Activated T-cell treated with anti-CD3 and anti-CD28 coated beads, Interleukin-2, amount 50 U/mL, for 72 hours (primary cell): ENCODE data around the gene ATXN7. TPM values are rescaled to one million over a fixed set of nuclear protein-coding genes. Genes with fewer than 3 reads are reported as not detected.

Experiments used
- ATAC-seq, 2 donors: fragments of 150-1000 bp; cut with Tn5 transposase; replicated peaks in 1 of 2; 2 replicates each; pipeline ENCODE4 v1.10.0; 2021; ENCODE audit warnings: moderate library complexity in 2 of 2, mild to moderate bottlenecking in 1 of 2
- DNase-seq, 2 donors: peaks; one replicate each; pipeline ENCODE4 v3.0.0; 2021 to 2022; ENCODE audit warnings: mixed read lengths in 1 of 2
- H3K27ac Mint-ChIP-seq: one replicate; pipeline ENCODE4 v1.8.0; 2022; ENCODE audit warnings: mild to moderate bottlenecking, moderate library complexity, mixed read lengths
- H3K27me3 Mint-ChIP-seq: one replicate; pipeline ENCODE4 v1.8.0; 2022; ENCODE audit warnings: low read depth, mixed read lengths
- H3K36me3 Mint-ChIP-seq, 2 donors: one replicate each; pipeline ENCODE4 v1.8.0; 2022; ENCODE audit warnings: mixed read lengths in 2 of 2, mild to moderate bottlenecking in 1 of 2; ENCODE audit not compliant: insufficient read depth in 2 of 2
- H3K4me1 Mint-ChIP-seq: one replicate; pipeline ENCODE4 v1.8.0; 2022; ENCODE audit warnings: low read depth, mixed read lengths
- H3K4me3 Mint-ChIP-seq, 2 donors: one replicate each; pipeline ENCODE4 v1.8.0; 2022; ENCODE audit warnings: mild to moderate bottlenecking in 2 of 2, mixed read lengths in 2 of 2, moderate library complexity in 2 of 2
- H3K9me3 Mint-ChIP-seq, 2 donors: one replicate each; pipeline ENCODE4 v1.8.0; 2022; ENCODE audit warnings: mixed read lengths in 2 of 2
- total RNA-seq, 2 donors: library from RNA; stranded (reverse); gene quantifications; one replicate each; pipeline ENCODE4 v1.2.3, GENCODE V29; 2022

ATXN7 gene
- total RNA-seq, 2 donors from 2014 or later = 49.9 to 51.3 TPM

- DNase-seq = no peak
- H3K27ac Mint-ChIP-seq = peak overlapping the region; percentile 25
- ATAC-seq = peak; percentile 40 to 43
- no peaks in the 10 kb centered on the region for H3K27me3 Mint-ChIP-seq
- H3K4me1 Mint-ChIP-seq = peaks cover 34% of the 10 kb centered on the region
- H3K36me3 Mint-ChIP-seq = peaks cover 10 to 17% of the 10 kb centered on the region in 2 donors
- H3K4me3 Mint-ChIP-seq = peak overlapping the region; percentile 10 to 12
- no peaks in the 10 kb centered on the region for H3K9me3 Mint-ChIP-seq
Measured at GRCh38 chr3:63900010-63900409, 36.3 kb downstream of the ATXN7 start.

- no peaks in the 10 kb centered on the region for H3K9me3 Mint-ChIP-seq
- peak overlapping the region; percentile 25 for H3K27ac Mint-ChIP-seq
- no peaks in the 10 kb centered on the region for H3K27me3 Mint-ChIP-seq
- H3K36me3 Mint-ChIP-seq = peaks cover 10 to 17% of the 10 kb centered on the region in 2 donors
- peaks cover 29% of the 10 kb centered on the region for H3K4me1 Mint-ChIP-seq
- DNase-seq (no peak), ATAC-seq (no peak)
- H3K4me3 Mint-ChIP-seq = no peak overlapping the region
Measured at GRCh38 chr3:63900459-63900858, 36.8 kb downstream of the ATXN7 start.

DNA sequence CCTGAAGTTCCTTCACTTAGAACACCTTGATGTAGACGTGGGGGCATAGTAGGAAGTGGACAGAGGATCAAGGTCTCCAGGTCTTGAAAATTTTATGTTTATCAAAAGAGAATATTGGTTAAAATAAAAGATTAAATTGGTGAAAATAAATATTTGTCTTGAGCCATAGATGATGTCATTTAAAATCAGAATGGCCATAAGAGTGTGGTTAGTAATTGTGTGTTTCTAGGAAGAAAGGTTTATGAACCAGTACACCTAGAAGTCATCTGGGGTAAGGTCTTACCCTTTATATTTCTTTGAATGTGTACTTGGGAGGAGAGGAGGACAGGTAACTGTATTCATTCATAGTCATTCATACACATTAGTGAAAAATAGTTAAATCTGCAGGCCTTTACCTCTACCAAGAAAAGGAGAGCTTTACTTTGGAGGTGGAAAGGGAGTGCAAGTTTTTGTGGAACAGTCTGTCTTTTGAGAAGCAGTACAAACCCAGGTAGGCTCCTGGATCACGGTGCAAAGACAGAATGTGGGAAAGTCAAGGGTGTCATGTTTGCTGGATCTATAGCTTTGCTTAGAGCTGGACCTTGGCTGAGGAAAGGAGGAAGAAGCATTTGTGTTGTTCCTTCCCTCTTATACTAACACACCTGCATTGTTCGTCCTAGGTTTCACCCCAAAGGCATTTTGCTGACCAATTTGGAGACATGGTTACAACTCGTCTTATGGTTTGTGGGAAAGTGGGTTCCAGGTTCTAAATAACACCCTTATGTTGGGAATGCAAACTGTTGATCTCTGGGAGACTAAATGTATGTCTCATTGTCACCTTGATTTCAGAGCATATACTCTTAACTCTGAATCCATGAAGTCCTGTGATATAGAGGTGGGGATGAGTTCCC, 42.3 kb downstream of the ATXN7 start:
- Mint-ChIP-seq H3K4me1 (peaks cover 17% of the 10 kb centered on the region), H3K27me3 (no peaks in the 10 kb centered on the region), H3K27ac (no peak overlapping the region), H3K36me3 (peaks cover 7 to 8% of the 10 kb centered on the region in 2 donors), H3K9me3 (no peaks in the 10 kb centered on the region), H3K4me3 (no peak overlapping the region)
- DNase-seq (no peak), ATAC-seq (no peak)

GRCh38 chr3:63908081-63908736, 44.5 kb downstream of the ATXN7 start:
- H3K27me3 Mint-ChIP-seq = no peaks in the 10 kb centered on the region
- H3K36me3 Mint-ChIP-seq = peaks cover 3 to 4% of the 10 kb centered on the region in 2 donors
- no peaks in the 10 kb centered on the region for H3K9me3 Mint-ChIP-seq
- DNase-seq (no peak), ATAC-seq (no peak)
- H3K4me1 Mint-ChIP-seq = peaks cover 16% of the 10 kb centered on the region
- no peak overlapping the region for H3K4me3 Mint-ChIP-seq
- peak overlapping the region; percentile 61 for H3K27ac Mint-ChIP-seq

GRCh38 chr3:63908776-63909175, 45.1 kb downstream of the ATXN7 start:
- DNase-seq (no peak), ATAC-seq (no peak)
- H3K9me3 Mint-ChIP-seq = no peaks in the 10 kb centered on the region
- peaks cover 3 to 4% of the 10 kb centered on the region in 2 donors for H3K36me3 Mint-ChIP-seq
- H3K4me3 Mint-ChIP-seq = no peak overlapping the region
- no peaks in the 10 kb centered on the region for H3K27me3 Mint-ChIP-seq
- peak overlapping the region; percentile 61 for H3K27ac Mint-ChIP-seq
- peaks cover 16% of the 10 kb centered on the region for H3K4me1 Mint-ChIP-seq

GRCh38 chr3:63909431-63909830, 45.8 kb downstream of the ATXN7 start:
- no peak overlapping the region for H3K4me3 Mint-ChIP-seq
- H3K4me1 Mint-ChIP-seq = peaks cover 22% of the 10 kb centered on the region
- no peaks in the 10 kb centered on the region for H3K27me3 Mint-ChIP-seq
- ATAC-seq (no peak), DNase-seq (no peak)
- peaks cover 3 to 4% of the 10 kb centered on the region in 2 donors for H3K36me3 Mint-ChIP-seq
- no peak overlapping the region for H3K27ac Mint-ChIP-seq
- H3K9me3 Mint-ChIP-seq = no peaks in the 10 kb centered on the region

DNA sequence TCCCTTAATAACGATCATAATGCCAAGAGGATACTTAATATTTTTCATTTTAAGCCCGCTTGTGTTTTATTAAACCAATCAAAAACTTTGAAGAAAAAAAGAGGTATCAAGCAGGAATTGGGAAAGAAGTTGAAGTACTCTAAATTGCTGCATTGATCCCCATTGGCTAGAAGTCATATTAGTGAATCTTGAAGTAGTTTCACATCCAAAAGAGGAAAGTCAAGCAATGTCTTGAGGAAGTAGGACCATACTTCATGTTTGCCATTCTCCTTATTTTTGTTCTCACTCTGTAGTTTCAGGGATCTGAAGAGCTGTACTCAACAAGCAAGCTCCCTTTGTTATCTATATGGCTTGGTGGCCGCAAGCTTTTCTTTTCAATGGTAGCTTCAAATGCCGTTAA, 46.3 kb downstream of the ATXN7 start:
- Mint-ChIP-seq H3K9me3 (no peaks in the 10 kb centered on the region), H3K36me3 (no peaks in the 10 kb centered on the region), H3K27ac (no peak overlapping the region), H3K4me3 (peak overlapping the region in 1 of 2 donors; percentile 37), H3K27me3 (no peaks in the 10 kb centered on the region), H3K4me1 (peaks cover 28% of the 10 kb centered on the region)
- DNase-seq (no peak), ATAC-seq (no peak)

DNA sequence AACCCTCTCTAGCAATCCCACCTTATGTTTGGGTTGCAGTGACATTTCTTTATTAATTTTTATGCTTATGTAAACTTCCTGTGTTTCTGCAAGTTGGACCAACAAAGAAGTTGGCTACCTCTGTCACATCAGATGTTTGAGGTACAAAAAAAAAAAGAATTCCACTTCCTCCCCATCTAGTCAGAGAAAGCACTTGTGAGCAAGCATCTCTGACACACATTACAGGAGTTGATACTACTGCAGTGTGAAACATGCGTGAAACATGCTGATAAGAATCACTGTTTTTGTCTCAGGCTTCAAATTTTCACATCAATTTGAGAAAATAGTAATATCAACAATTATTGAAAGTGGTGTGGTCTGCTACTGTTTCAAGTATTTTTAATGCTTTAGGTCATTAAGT, 47.2 kb downstream of the ATXN7 start:
- ATAC-seq = peak; percentile 40 to 42
- Mint-ChIP-seq H3K36me3 (no peaks in the 10 kb centered on the region), H3K27ac (peak overlapping the region; percentile 97), H3K9me3 (no peaks in the 10 kb centered on the region), H3K4me3 (peak overlapping the region; percentile 86 to 93), H3K27me3 (no peaks in the 10 kb centered on the region), H3K4me1 (peaks cover 30% of the 10 kb centered on the region)
- peak; percentile 12 to 20 for DNase-seq

- H3K4me1 Mint-ChIP-seq = peaks cover 36% of the 10 kb centered on the region
- H3K4me3 Mint-ChIP-seq = peak overlapping the region; percentile 86 to 93
- ATAC-seq (peak; percentile 56 to 66), DNase-seq (peak in 1 of 2 donors; percentile 60)
- H3K27ac Mint-ChIP-seq = peak overlapping the region; percentile 97
- H3K27me3 Mint-ChIP-seq = no peaks in the 10 kb centered on the region
- no peaks in the 10 kb centered on the region for H3K9me3 Mint-ChIP-seq
- peaks cover 2 to 5% of the 10 kb centered on the region in 2 donors for H3K36me3 Mint-ChIP-seq
Measured at GRCh38 chr3:63911509-63911872, 47.8 kb downstream of the ATXN7 start.

DNA sequence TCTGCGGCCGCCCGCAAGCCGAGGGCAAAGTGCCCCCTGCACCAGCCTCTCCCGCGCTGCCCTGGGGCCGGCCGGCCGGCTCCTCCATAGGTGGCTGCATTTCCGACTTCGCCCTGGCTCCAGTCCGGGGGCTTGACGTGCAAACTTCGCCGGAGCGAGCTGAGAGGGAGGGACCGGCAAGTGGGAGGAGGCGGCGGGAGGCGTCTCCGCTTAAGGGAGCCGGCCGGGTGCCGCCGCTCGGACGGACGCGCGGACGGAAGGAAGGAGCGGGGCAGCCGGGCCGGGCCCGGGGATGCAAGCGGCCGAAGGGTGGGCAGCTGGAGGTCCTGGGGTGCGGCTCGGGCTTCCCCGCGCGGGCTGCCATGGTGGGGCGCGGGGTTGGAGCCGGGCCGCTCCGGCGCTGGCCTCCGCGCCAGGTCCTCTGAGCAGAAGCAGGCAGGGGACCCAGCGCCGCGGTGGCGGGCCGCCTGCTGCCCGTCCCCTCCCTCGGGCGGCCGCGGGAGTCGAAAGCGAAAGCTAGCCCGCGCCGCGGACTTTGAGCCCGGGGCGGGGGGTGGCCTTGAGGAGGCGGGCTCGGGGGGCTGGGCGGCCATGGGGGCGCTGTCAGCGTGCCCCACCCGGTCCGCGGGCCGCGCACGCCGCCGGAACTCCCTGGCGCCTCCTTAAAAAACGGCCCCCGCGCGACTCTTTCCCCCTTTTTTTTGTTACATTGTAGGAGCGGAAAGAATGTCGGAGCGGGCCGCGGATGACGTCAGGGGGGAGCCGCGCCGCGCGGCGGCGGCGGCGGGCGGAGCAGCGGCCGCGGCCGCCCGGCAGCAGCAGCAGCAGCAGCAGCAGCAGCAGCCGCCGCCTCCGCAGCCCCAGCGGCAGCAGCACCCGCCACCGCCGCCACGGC, 48.5 kb downstream of the ATXN7 start, which contains the start of gene SCAANT1:
Gene SCAANT1 (minus strand): TSS at position 511 of the 895 bp plus-strand sequence.
- no peaks in the 10 kb centered on the region for H3K27me3 Mint-ChIP-seq
- peak within 1 kb of the TSS; percentile 97 for H3K27ac Mint-ChIP-seq
- H3K9me3 Mint-ChIP-seq = no peaks in the 10 kb centered on the region
- peaks cover 38% of the 10 kb centered on the region for H3K4me1 Mint-ChIP-seq
- H3K36me3 Mint-ChIP-seq = peaks cover 3 to 8% of the 10 kb centered on the region in 2 donors
- peak; percentile 82 to 83 for DNase-seq
- H3K4me3 Mint-ChIP-seq = peak within 1 kb of the TSS; percentile 90 to 93
- peak; percentile 75 to 78 for ATAC-seq

GRCh38 chr3:63912768-63913588, 49.3 kb downstream of the ATXN7 start:
- H3K9me3 Mint-ChIP-seq = no peaks in the 10 kb centered on the region
- H3K36me3 Mint-ChIP-seq = peaks cover 6 to 16% of the 10 kb centered on the region in 2 donors
- peak; percentile 23 to 40 for ATAC-seq
- peak overlapping the region; percentile 86 to 90 for H3K4me3 Mint-ChIP-seq
- no peaks in the 10 kb centered on the region for H3K27me3 Mint-ChIP-seq
- peaks cover 47% of the 10 kb centered on the region for H3K4me1 Mint-ChIP-seq
- peak overlapping the region; percentile 84 for H3K27ac Mint-ChIP-seq
- DNase-seq = peak; percentile 61 to 62

- DNase-seq (no peak), ATAC-seq (no peak)
- peaks cover 58% of the 10 kb centered on the region for H3K4me1 Mint-ChIP-seq
- H3K36me3 Mint-ChIP-seq = peaks cover 7 to 24% of the 10 kb centered on the region in 2 donors
- peak overlapping the region; percentile 84 for H3K27ac Mint-ChIP-seq
- peak overlapping the region; percentile 86 to 90 for H3K4me3 Mint-ChIP-seq
- H3K9me3 Mint-ChIP-seq = no peaks in the 10 kb centered on the region
- H3K27me3 Mint-ChIP-seq = no peaks in the 10 kb centered on the region
Measured at GRCh38 chr3:63914312-63914711, 50.6 kb downstream of the ATXN7 start.
